ENCODE measurements around the gene FIGNL2.
"Not testable (repeated sequence)": the region's sequence is repeated elsewhere in the genome, so short reads cannot be mapped to it uniquely, and the experiment has no call there.

FIGNL2 gene

GRCh38 chr12:51833448-51834227 is 14.9 kb downstream of the FIGNL2 start:
- DNase-seq (ENCODE audit: low read depth) = no peak

GRCh38 chr12:51832354-51833107 is 16.0 kb downstream of the FIGNL2 start:
- no peak for DNase-seq (ENCODE audit: low read depth)

DNA sequence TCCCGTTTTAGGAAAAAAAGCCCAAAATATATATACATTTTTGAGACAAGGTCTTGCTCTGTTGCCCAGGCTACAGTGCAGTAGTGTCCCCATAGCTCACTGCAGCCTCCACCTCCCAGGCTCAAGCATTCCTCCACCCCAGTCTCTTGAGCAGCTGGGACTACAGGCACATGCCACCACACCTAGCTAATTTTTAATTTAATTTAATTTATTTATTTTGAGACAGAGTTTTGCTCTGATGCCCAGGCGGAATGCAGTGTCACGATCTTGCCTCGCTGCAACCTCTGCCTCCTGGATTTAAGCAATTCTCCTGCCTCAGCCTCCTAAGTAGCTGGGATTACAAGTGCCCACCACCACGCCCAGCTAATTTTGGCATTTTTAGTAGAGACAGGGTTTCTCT is 16.7 kb downstream of the FIGNL2 start:
- DNase-seq (ENCODE audit: low read depth) = not testable (repeated sequence)

DNA sequence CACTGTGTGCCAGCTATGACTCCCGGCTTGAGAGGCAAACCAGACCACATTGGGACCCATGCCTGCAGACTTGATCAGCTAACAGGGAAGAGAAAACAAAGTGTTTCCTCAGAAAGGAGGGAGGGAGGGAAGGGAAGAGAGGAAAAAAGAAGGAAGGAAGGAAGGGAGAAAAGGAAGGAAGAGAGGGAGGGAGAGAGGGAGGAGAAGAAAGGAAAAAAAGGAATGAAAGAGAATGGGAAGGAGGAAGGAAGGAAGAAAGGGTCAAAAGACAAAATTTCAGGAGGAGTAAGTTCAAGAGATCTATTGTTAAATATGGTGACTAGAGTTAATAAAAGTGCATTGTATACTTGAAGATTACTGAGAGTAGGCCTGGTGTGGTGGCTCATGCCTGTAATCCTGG is 18.9 kb downstream of the FIGNL2 start:
- DNase-seq (ENCODE audit: low read depth) = no peak

- no peak for DNase-seq (ENCODE audit: low read depth)
Observed at GRCh38 chr12:51829011-51829481, 19.5 kb downstream of the FIGNL2 start.

DNA sequence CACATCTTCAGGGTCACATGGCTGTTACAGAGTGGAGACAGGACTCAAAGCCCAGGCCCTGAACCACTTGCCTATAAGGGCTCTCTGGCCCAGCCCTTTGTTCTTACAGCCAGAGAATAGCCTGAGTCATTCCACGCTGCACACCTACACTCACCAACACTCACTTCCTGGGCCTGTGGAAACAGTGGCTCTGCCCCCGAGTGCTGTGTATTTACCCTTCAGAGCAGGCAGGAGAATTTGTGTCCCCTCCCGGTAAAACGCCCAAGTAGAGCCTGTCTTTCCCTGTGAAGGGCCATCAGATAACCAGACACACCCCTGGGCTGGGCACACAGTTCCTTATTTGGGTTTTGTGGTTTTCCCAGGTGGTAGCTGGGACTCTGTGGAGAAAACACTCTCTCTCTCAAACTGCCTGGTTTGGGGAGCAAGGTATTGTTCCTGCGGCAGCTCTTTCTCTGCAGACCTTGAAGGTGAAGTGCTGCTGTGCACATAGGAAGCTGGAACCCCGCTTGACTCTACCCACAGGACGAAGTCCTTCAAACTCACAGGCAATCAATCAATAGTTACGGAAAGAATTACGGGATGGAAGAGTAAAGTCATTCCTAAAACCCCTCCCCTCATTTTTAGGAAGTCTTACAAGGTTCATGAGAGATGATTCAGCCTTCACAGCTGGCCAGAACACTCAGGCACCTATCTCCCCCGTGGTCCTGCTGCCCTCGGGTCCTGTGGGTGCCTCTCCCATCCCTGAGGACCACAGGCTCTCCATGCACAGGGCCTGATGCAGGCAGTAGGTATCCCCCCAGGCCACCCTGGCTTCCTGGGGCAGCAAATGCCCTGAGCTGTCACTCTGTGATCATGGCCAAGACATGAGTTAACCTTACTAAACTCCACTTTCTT is 20.3 kb downstream of the FIGNL2 start:
- no peak for DNase-seq (ENCODE audit: low read depth)

GRCh38 chr12:51826881-51827280 is 21.6 kb downstream of the FIGNL2 start:
- DNase-seq (ENCODE audit: low read depth) = no peak

DNA sequence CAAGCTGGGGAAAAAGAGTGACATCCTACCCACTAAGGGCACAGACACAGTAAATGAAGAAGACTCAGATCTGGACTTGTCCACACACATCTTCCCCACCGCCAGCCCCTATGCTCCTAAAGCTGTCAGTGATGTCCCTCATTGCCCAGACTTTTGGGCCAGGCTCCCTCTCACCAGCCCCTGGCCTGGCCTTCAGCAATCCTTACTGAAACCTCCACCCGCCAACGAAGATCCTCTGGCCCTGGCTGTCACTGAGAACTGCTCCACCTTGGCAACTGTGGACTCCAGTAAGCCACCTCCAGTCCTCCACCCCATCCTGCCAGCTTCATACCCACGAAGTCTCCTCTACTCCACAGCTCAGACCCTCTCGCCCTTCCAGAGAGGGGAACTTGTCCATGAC is 23.3 kb downstream of the FIGNL2 start:
- no peak for DNase-seq (ENCODE audit: low read depth)

DNA sequence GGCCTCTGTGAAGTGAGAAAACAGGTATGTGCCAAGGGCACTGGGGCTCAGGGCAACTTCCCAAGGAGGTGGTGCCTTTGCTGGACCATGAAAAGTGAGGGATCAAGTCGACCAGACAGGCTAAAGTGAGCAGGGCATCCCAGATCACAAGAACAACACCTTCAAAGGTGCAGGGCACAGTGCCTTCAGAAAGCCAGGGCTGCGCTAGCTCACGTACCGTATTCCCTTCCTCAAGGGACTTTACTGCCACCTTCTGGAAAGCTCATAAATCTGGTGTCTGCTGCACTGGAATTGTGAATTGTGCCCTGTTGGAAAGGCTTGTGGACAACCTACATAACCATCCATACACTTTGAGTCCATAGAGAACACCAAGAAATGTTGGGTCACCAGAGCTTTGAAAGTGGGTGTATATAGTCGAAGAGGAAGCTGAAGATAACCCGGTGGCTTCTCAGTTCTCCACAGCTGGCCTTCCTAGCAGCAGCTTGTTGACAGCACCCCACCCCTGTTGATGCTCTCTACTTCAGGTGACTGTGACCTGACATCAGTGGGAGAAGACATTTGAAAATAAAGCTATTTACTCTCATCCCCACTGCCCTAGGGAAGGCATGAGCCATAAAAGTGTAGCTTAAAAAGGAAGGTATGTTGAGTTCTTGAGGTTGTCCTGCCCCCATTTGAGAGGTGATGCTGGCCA is 24.5 kb downstream of the FIGNL2 start:
- DNase-seq (ENCODE audit: low read depth) = peak; percentile 41

DNA sequence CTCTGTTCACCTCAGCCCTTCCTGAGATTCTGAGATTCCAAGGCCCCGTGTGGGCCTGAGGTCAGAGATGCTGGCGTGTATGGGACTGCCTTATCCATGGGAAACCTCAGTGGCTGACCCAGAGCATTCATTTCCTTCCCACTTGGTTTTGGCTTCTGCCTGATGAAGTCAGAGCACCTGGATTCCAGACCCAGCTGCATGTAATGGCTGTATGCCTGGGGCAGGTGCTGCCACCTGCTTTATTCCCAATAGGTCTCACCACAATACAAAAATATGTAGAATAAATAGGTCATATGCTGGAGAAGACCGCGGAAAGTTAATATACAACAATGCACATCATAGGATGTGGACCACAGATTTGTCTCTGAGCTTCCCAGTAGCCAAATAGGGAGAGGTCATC is 25.6 kb downstream of the FIGNL2 start:
- DNase-seq (ENCODE audit: low read depth) = no peak

GRCh38 chr12:51822261-51822616 is 26.3 kb downstream of the FIGNL2 start:
- DNase-seq (ENCODE audit: low read depth) = no peak

GRCh38 chr12:51821440-51822260 is 26.9 kb downstream of the FIGNL2 start:
- no peak for DNase-seq (ENCODE audit: low read depth)

DNA sequence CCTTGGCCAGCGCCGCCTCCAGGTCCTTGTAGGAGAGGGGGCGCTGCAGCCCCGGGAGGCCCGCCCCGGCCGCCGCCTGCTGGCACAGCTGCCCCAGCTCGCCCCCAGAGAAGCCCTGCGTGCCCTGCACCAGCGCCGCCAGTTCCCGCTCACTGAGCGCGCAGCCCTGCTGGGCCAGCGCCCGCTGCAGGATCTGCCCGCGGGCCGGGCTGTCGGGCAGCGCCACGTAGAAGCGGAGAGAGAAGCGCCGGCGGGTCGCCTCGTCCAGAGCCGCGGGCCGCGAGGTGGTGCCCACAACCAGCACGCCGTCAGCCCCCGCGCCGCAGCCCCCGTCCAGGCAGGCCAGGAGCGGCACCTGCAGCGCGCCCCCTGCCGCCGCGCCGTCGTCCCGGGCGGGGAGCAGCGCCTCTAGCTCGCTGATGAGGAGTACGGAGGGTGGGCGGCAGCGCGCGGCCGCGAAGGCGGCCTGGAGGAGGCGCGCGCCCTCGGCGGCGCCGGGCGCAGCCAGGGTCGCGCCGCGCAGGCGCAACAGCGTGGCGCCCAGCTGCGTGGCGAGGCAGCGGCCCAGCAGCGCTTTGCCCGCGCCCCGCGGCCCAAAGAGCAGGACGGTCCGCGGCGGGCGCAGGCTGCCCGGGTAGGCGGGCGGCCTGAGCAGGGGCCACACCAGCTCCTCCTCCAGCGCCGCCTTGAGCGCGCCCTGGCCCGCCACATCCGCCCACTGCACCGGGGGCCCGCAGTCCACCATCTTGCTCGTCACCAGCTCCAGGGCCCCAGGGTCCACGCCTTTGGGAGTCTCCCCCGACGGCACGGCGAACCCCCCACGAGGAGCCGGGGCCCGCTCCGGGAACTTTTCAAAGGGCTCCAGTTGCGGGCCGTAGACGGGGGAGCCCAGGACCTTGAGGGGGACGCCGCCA is 27.7 kb downstream of the FIGNL2 start:
- no peak for DNase-seq (ENCODE audit: low read depth)

- no peak for DNase-seq (ENCODE audit: low read depth)
Observed at GRCh38 chr12:51819736-51820525, 28.6 kb downstream of the FIGNL2 start.

DNA sequence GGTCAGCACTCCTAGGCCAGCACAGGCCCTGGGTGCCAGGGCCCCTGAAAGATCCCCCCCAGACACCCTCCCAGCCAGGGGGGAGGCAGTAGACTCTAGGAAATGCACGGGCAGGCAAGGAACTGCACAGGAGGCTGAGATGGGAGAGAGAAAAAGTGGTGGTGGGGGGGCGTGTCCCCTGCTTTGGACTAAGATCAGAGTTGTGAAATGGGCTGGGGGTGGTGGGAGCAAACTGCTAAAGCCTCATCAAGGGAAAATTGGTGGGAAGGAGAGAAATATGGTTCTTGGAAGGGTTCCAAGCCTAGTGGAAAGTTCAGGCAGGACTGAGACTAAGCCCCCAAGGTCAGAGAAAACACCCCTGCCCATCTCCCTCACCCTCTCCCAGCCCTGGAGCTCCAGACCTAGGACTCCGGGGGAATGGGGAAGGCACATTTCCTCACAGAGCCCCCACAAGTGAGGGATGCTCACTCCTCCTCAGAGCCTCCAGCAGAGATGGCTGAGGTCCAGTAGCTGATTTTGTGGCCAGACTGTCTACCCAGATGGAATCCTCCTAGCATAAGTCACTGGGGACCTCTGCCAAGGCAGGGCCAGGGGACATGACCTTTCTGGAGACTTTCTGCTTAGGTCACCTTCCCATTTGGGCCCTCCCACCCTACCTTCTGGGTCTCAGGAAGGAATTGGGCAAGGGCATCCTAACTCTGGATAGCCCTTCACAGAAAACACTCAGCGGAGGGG is 29.8 kb downstream of the FIGNL2 start:
- DNase-seq (ENCODE audit: low read depth) = peak; percentile 56

DNA sequence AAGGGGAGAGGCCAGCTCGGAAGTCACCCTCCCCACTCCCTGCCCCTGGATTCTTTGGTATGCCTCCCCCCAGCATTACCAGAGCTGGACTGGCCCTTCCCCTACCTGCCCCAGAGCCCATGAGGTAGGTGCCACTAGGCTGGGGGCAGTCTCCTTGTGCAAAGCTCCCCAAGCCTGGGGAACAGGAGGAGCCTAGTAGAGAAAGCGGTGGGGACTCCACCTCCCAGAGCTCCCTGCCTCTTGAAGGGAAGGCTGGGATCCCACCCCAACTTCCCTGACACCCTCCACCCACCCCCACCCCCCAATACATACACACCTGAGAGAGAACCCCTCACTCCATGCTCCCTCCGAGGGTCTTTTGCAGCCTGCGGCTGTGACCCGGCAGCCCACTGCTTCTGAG is 30.4 kb downstream of the FIGNL2 start:
- no peak for DNase-seq (ENCODE audit: low read depth)

DNA sequence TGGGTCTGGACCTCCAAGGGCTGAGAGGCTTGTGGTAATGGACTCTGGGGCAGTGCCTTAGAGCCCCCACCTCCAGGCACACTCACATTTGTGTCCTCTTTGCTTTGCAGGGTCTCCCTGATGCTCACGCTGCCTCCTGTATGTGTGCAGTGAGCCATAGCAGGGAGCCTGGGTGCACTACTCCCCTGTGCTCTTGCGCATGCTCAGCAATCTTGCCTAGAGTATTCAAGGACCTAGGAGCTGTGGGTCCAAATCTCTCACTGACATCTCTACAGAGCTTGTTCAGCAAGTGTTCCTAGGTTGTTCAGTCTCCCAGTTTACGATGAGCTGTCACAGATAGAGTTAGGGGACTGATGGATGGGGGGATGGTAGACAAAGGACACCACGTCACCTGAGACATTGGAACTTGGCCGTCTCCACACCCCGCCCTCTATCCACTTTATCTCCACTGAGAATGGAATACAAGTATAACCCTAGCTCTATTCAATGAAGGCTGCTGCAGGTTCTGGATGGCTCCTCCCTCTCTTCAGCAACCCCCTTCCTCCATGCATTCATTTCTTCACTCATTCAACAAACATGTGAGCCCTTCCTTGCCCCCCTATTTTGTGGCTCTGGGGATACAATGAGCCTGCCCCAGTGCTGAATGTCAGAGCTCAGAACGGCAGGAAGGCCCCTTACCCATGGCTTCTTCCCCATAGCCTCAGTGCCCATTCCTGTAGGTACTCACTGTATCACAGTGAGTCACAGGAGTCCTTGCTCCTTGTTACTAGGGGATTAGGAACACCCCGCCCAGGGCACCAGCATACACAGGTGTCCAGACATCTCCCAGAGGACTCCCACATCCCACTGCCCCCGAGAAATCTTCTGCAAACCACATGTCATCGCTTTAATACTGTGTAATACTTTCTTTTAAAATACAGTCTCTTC is 31.2 kb downstream of the FIGNL2 start:
- DNase-seq (ENCODE audit: low read depth) = no peak
